GM12878 (cell line): ENCODE results near the gene MRC2. TPM values are rescaled to one million over a fixed set of nuclear protein-coding genes. Genes with fewer than 3 reads are reported as not detected.

ENCODE experiments used
- ATAC-seq: fragments of 200-7000 bp; cut with Tn5 transposase; 3 replicates; pipeline ENCODE4 v1.9.1; 2020; ENCODE audit warnings: mild to moderate bottlenecking, moderate library complexity
- BruUV-seq: library from RNA; stranded (reverse); fragments of 400-500 nt; replicated peaks from 2 replicates; lab custom pipeline; 2021; lab: Mats Ljungman, UMichigan
- CTCF ChIA-PET: fragments of 300-600 bp; sonication (Branson Sonifier 250); formaldehyde crosslinking; extraction: SDS; loops from one replicate; lab custom pipeline; 2021; ENCODE audit warnings: inconsistent platforms; lab: Yijun Ruan, JAX
- POLR2A ChIA-PET: fragments of 350-600 bp; formaldehyde crosslinking; extraction: SDS; loops from one replicate; lab custom pipeline; 2021; ENCODE audit warnings: inconsistent platforms; lab: Charles Lee
- RAD21 ChIA-PET: fragments of 300-600 bp; sonication (Branson Sonifier 250); formaldehyde crosslinking; loops from one replicate; lab custom pipeline; 2023; ENCODE audit warnings: antibody characterized with exemption; ENCODE audit not compliant: unreplicated experiment; lab: Charles Lee
- SMC1A ChIA-PET: fragments of 300-600 bp; sonication (Branson Sonifier 250); formaldehyde crosslinking; loops from one replicate; lab custom pipeline; 2023; ENCODE audit not compliant: unreplicated experiment, uncharacterized antibody; lab: Charles Lee
- DNase-seq: peaks from one replicate; pipeline ENCODE4 v3.0.0-alpha.2; 2011; ENCODE audit warnings: low read depth, low spot score
- FAIRE-seq: peaks from 3 replicates; lab custom pipeline; 2011; peaks lifted over from hg19 to GRCh38; lab: Jason Lieb, UNC
- H2AFZ ChIP-seq: 2 replicates; pipeline ENCODE4 v1.6.0; 2011; ENCODE audit warnings: low read depth, low read length, control low read depth; ENCODE audit not compliant: control insufficient read depth
- H3K27ac ChIP-seq: 2 replicates; pipeline ENCODE4 v1.5.1; 2011; ENCODE audit warnings: control low read depth; ENCODE audit not compliant: control insufficient read depth, insufficient read depth
- H3K27me3 ChIP-seq, 2 experiments: replicated peaks in 1 of 2; 2 replicates each; pipeline versions ENCODE4 v1.6.0 to v1.6.1; 2011; ENCODE audit warnings: low read length in 1 of 2; ENCODE audit not compliant: control insufficient read depth in 2 of 2, insufficient read depth in 2 of 2
- H3K36me3 ChIP-seq, 2 experiments: 2 replicates each; pipeline ENCODE4 v1.5.1; 2011; ENCODE audit warnings: low read length in 1 of 2; ENCODE audit not compliant: control insufficient read depth in 2 of 2, insufficient read depth in 2 of 2
- H3K4me1 ChIP-seq: 2 replicates; pipeline ENCODE4 v1.6.1; 2011; ENCODE audit warnings: mild to moderate bottlenecking, low read length, moderate library complexity, mixed read lengths; ENCODE audit not compliant: control insufficient read depth, insufficient read depth
- H3K4me2 ChIP-seq: 2 replicates; pipeline ENCODE4 v1.6.0; 2011; ENCODE audit warnings: control low read depth; ENCODE audit not compliant: control insufficient read depth, insufficient read depth
- H3K4me3 ChIP-seq: fragments of 200-600 bp; sonication (generic); 2 replicates; pipeline ENCODE4 v1.5.1; 2016
- H3K79me2 ChIP-seq: 2 replicates; pipeline ENCODE4 v1.6.0; 2011; ENCODE audit warnings: low read length; ENCODE audit not compliant: control insufficient read depth, insufficient read depth
- H3K9ac ChIP-seq: 2 replicates; pipeline ENCODE4 v1.8.0; 2011; ENCODE audit warnings: low read length, control low read depth, mixed read lengths; ENCODE audit not compliant: control insufficient read depth, insufficient read depth
- H3K9me3 ChIP-seq: replicated peaks from 3 replicates; pipeline ENCODE4 v1.5.1; 2011; ENCODE audit warnings: mild to moderate bottlenecking, low read length; ENCODE audit not compliant: control insufficient read depth, insufficient read depth
- H4K20me1 ChIP-seq: 2 replicates; pipeline ENCODE4 v1.6.0; 2011; ENCODE audit not compliant: control insufficient read depth, insufficient read depth
- CBX5 ChIP-seq: sonication (generic); IDR thresholded peaks from 2 replicates; pipeline ENCODE4 v1.6.1; 2016; ENCODE audit warnings: low read depth, moderate library complexity, mild to moderate bottlenecking, inconsistent platforms
- CEBPB ChIP-seq, 2 experiments: fragments of 150-350 bp in 1 of 2; IDR thresholded peaks; 2 replicates each; pipeline ENCODE4 v1.6.1; 2012 to 2014; ENCODE audit warnings: low read depth in 2 of 2, low read length in 2 of 2, borderline replicate concordance in 1 of 2, inconsistent platforms in 1 of 2
- CREM ChIP-seq: IDR thresholded peaks from 2 replicates; pipeline ENCODE4 v1.6.1; 2014; ENCODE audit warnings: antibody characterized with exemption, low read depth
- IKZF2 ChIP-seq, 2 experiments: fragments of 450-650 bp; IDR thresholded peaks; 2 replicates each; pipeline ENCODE4 v1.6.1; 2017; ENCODE audit warnings: mild to moderate bottlenecking in 2 of 2, moderate library complexity in 2 of 2
- RCOR1 ChIP-seq: conservative IDR thresholded peaks from 2 replicates; pipeline ENCODE4 v1.6.1; 2012; ENCODE audit warnings: low read depth, low read length, improper control_type of control experiment
- RFX5 ChIP-seq: IDR thresholded peaks from 2 replicates; pipeline ENCODE4 v1.6.1; 2011; ENCODE audit warnings: low read depth, low read length, improper control_type of control experiment
- YBX1 ChIP-seq: fragments of 450-650 bp; IDR thresholded peaks from 2 replicates; pipeline ENCODE4 v1.6.1; 2016; ENCODE audit warnings: antibody characterized with exemption
- ZBTB33 ChIP-seq: fragments of 450-650 bp; IDR thresholded peaks from 2 replicates; pipeline ENCODE4 v1.6.1; 2017; ENCODE audit warnings: mild to moderate bottlenecking
- ZBTB4 ChIP-seq: fragments of 450-650 bp; formaldehyde crosslinking; IDR thresholded peaks from 2 replicates; pipeline ENCODE4 v1.4.0; 2022; ENCODE audit warnings: mild to moderate bottlenecking, moderate library complexity
- ZNF217 ChIP-seq: fragments of 450-650 bp; IDR thresholded peaks from 2 replicates; pipeline ENCODE4 v1.6.1; 2017; ENCODE audit warnings: antibody characterized with exemption, mild to moderate bottlenecking
- ZSCAN29 ChIP-seq: fragments of 450-650 bp; IDR thresholded peaks from 2 replicates; pipeline ENCODE4 v1.6.1; 2017; ENCODE audit warnings: mild to moderate bottlenecking, moderate library complexity
- WGBS: methylation state at CpG from one replicate; pipeline ENCODE4 v1.1.6; 2016; ENCODE audit warnings: low lambda C conversion rate; ENCODE audit not compliant: insufficient replicate concordance, insufficient coverage; ENCODE audit errors: missing lambda C conversion rate; 5-methylcytosine and 5-hydroxymethylcytosine counted together
- in situ Hi-C: fragments of 300-500 bp; cut with MboI; formaldehyde crosslinking; loops from 9 replicates; pipeline ENCODE4 v1.14.3; 2018; ENCODE audit warnings: mixed read lengths
- intact Hi-C: fragments of 100-400 bp; cut with micrococcal nuclease; formaldehyde crosslinking; loops from one replicate; pipeline ENCODE4 v1.14.2; 2022; ENCODE audit not compliant: unreplicated experiment
- polyA plus RNA-seq, 11 experiments: library from polyadenylated mRNA; depleted of rRNA in 4 of 11; unstranded in 6 of 11; stranded (reverse) in 5 of 11; fragments of >200 nt; fragmentation: Nextera tagmentation in 4 of 11; fragmentation: Illumina TruSeq in 1 of 11; extraction: Ambion mirVana in 4 of 11; extraction: Trizol in 1 of 11; gene quantifications; 1 replicate in 1 of 11; 2 replicates in 10 of 11; pipeline versions ENCODE4 v1.2.1 to v1.2.3, GENCODE V29; 2011 to 2016; ENCODE audit warnings: inconsistent platforms in 2 of 11, missing spikeins in 2 of 11, low read depth in 1 of 11
- total RNA-seq, 4 experiments: library from RNA; depleted of rRNA in 3 of 4; stranded (reverse); fragments of >200 nt in 3 of 4; fragmentation: Illumina TruSeq in 1 of 4; extraction: Trizol in 1 of 4; gene quantifications; 2 replicates each; pipeline versions ENCODE4 v1.2.1 to v1.2.3, GENCODE V29; 2013 to 2021
- TF ChIP-seq, protein P1 (sequence below): IDR thresholded peaks from 2 replicates; pipeline ENCODE4 v1.6.1; 2012; ENCODE audit warnings: low read depth, low read length, improper control_type of control experiment

Gene MRC2
- total and polyA plus RNA-seq, 10 of the 15 experiments (the other 5 are each of a cell fraction or from before 2014, with no cell fraction given) = 0.04 to 0.96 (median 0.30) TPM; not detected in 1

DNA sequence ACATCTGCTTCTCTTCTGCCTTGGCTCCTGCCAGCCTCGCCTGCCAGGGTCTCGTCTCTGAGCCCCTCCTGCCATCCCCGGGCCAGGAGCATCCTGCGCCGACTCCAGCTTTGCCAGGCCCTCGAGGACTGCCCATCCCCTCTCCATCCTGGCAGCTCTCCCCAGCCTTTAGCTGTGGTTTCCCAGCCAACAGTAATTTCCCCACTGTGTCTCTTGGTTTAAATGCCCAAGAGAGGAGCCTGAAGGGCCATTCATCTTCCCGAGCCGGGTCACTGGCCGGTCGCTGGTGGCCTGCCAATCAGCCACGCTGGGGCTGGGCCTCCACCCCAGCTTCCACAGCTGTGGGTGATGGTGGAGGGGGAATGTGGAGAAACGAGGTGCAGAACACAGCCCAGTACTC, 47.8 kb downstream of the MRC2 start (continued):
- no peak for TF ChIP-seq ZBTB33
- no peak for TF ChIP-seq RCOR1
- no peak for TF ChIP-seq YBX1
- no peak for TF ChIP-seq ZBTB4 (CRISPR knock-in tag)

- no peak overlapping the region for H3K4me3 ChIP-seq
- DNase-seq (no peak), FAIRE-seq (no peak), ATAC-seq (no peak)
- H3K27me3 ChIP-seq = no peaks in the 10 kb centered on the region
- BruUV-seq = no TSS peak
- H3K9me3 ChIP-seq = no peaks in the 10 kb centered on the region
- no peak overlapping the region for H2AFZ ChIP-seq
- H3K27ac ChIP-seq = no peak overlapping the region
- ChIA-PET POLR2A (no interaction called here), SMC1A (no interaction called here), CTCF (interaction anchor here (0.6 kb wide), 1 partner anchor 548 kb away, joined by 3 read pairs; no protein-coding TSS in a partner anchor), RAD21 (no interaction called here)
- intact Hi-C loops (no loop called here), in situ Hi-C loops (no loop called here)
- H3K9ac ChIP-seq = no peak overlapping the region
- H3K36me3 ChIP-seq = no peaks in the 10 kb centered on the region
- H3K4me2 ChIP-seq = no peak overlapping the region
- H3K4me1 ChIP-seq = no peaks in the 10 kb centered on the region
- H4K20me1 ChIP-seq = peaks cover 2% of the 10 kb centered on the region; the same call in 1 of the 2 replicates
- no peaks in the 10 kb centered on the region for H3K79me2 ChIP-seq
- no peak for TF ChIP-seq CREM
- TF ChIP-seq CBX5 = no peak
- TF ChIP-seq ZSCAN29 = no peak
- no peak for TF ChIP-seq CEBPB (IDR thresholded peaks at IDR 0.05; ENCODE audit: borderline replicate concordance in 1 of 2, low read depth in 2 of 2, low read length in 2 of 2)
- TF ChIP-seq, protein P1, sequence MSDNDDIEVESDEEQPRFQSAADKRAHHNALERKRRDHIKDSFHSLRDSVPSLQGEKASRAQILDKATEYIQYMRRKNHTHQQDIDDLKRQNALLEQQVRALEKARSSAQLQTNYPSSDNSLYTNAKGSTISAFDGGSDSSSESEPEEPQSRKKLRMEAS = no peak
- no peak for TF ChIP-seq IKZF2 (IDR thresholded peaks at IDR 0.05)
- no peak for TF ChIP-seq ZNF217
- TF ChIP-seq RFX5 = no peak
- TF ChIP-seq, all 136 proteins: peak for 0
- 68% methylated on average over 4 of the region's 4 CpGs for WGBS
These were observed 48.2 kb downstream of the MRC2 start for GRCh38 chr17:62675701-62676100.
